Measurements from ENCODE around the gene ZNF3. TPM values are rescaled to one million over a fixed set of nuclear protein-coding genes. Genes with fewer than 3 reads are reported as not detected.

Gene ZNF3
- total RNA-seq, 1 donor from 2014 or later, result 39.6 TPM

GRCh38 chr7:100063376-100063775 lies 18.1 kb downstream of the ZNF3 start:
- no peak for ATAC-seq (ENCODE audit: low read depth)
- Mint-ChIP-seq H3K4me3 (no peak overlapping the region), H3K4me1 (peaks cover 5% of the 10 kb centered on the region), H3K36me3 (ENCODE audit: low read depth) (peaks cover 61% of the 10 kb centered on the region), H3K9me3 (no peaks in the 10 kb centered on the region), H3K27ac (no peak overlapping the region), H3K27me3 (no peaks in the 10 kb centered on the region)
- no peak for TF ChIP-seq CTCF (IDR thresholded peaks at IDR 0.05)
- DNase-seq, result no peak
- ChIA-PET POLR2A (no interaction called here), CTCF (no interaction called here)
- intact Hi-C loops (cut with micrococcal nuclease), result no loop called here

- ChIA-PET POLR2A (no interaction called here), CTCF (no interaction called here)
- no peak for TF ChIP-seq CTCF (IDR thresholded peaks at IDR 0.05)
- intact Hi-C loops (cut with micrococcal nuclease), result no loop called here
- peaks cover 62% of the 10 kb centered on the region for H3K36me3 Mint-ChIP-seq (ENCODE audit: low read depth)
- ATAC-seq (ENCODE audit: low read depth) (no peak), DNase-seq (no peak)
- no peaks in the 10 kb centered on the region for H3K27me3 Mint-ChIP-seq
- H3K4me3 Mint-ChIP-seq, result no peak overlapping the region
- H3K4me1 Mint-ChIP-seq, result peaks cover 7% of the 10 kb centered on the region
- no peak overlapping the region for H3K27ac Mint-ChIP-seq
- no peaks in the 10 kb centered on the region for H3K9me3 Mint-ChIP-seq
Measured at GRCh38 chr7:100061518-100062193, 19.9 kb downstream of the ZNF3 start.

- CTCF ChIA-PET, result interaction anchor here (0.6 to 0.9 kb wide), 3 partner anchors 9 to 337 kb away, joined by 3 to 5 read pairs (median 4); partner anchors contain the start of gene ZSCAN21
- Mint-ChIP-seq H3K27ac (no peak overlapping the region), H3K36me3 (ENCODE audit: low read depth) (peaks cover 48% of the 10 kb centered on the region), H3K4me1 (peaks cover 7% of the 10 kb centered on the region), H3K9me3 (no peaks in the 10 kb centered on the region), H3K27me3 (no peaks in the 10 kb centered on the region), H3K4me3 (no peak overlapping the region)
- POLR2A ChIA-PET, result interaction anchor here (0.6 to 0.8 kb wide), 2 partner anchors 12 to 23 kb away, joined by 3 read pairs; no protein-coding TSS in a partner anchor
- no peak for TF ChIP-seq CTCF (IDR thresholded peaks at IDR 0.05)
- ATAC-seq (ENCODE audit: low read depth), result peak; percentile 45
- no peak for DNase-seq
- intact Hi-C loops (cut with micrococcal nuclease), result no loop called here
Measured at GRCh38 chr7:100059251-100059739, 22.2 kb downstream of the ZNF3 start.

- no peak overlapping the region for H3K27ac Mint-ChIP-seq
- DNase-seq, result no peak
- H3K9me3 Mint-ChIP-seq, result no peaks in the 10 kb centered on the region
- peaks cover 40% of the 10 kb centered on the region for H3K36me3 Mint-ChIP-seq (ENCODE audit: low read depth)
- POLR2A ChIA-PET, result interaction anchor here (0.6 kb wide), 1 partner anchor 371 kb away, joined by 3 read pairs; no protein-coding TSS in a partner anchor
- CTCF ChIA-PET, result no interaction called here
- intact Hi-C loops (cut with micrococcal nuclease), result no loop called here
- TF ChIP-seq CTCF (IDR thresholded peaks at IDR 0.05), result no peak
- no peaks in the 10 kb centered on the region for H3K27me3 Mint-ChIP-seq
- no peak for ATAC-seq (ENCODE audit: low read depth)
- H3K4me3 Mint-ChIP-seq, result no peak overlapping the region
- peaks cover 7% of the 10 kb centered on the region for H3K4me1 Mint-ChIP-seq
Measured at GRCh38 chr7:100057006-100057405, 24.5 kb downstream of the ZNF3 start.

- peaks cover 18% of the 10 kb centered on the region for H3K36me3 Mint-ChIP-seq (ENCODE audit: low read depth)
- H3K9me3 Mint-ChIP-seq, result no peaks in the 10 kb centered on the region
- TF ChIP-seq CTCF (IDR thresholded peaks at IDR 0.05), result no peak
- H3K4me1 Mint-ChIP-seq, result peaks cover 15% of the 10 kb centered on the region
- intact Hi-C loops (cut with micrococcal nuclease), result loop anchor here (2.0 kb wide), 2 partner anchors 74 to 140 kb away; no protein-coding TSS in a partner anchor
- no peaks in the 10 kb centered on the region for H3K27me3 Mint-ChIP-seq
- no peak for DNase-seq
- no peak for ATAC-seq (ENCODE audit: low read depth)
- CTCF ChIA-PET, result interaction anchor here (1.0 to 1.3 kb wide), 3 partner anchors 17 to 140 kb away, joined by 3 to 6 read pairs (median 3); no protein-coding TSS in a partner anchor
- no peak overlapping the region for H3K27ac Mint-ChIP-seq
- no peak overlapping the region for H3K4me3 Mint-ChIP-seq
- POLR2A ChIA-PET, result interaction anchor here (0.6 to 0.7 kb wide), 3 partner anchors 18 to 495 kb away, joined by 3 to 8 read pairs (median 3); partner anchors contain the start of gene ZNF655
Measured at GRCh38 chr7:100053215-100053614, 28.3 kb downstream of the ZNF3 start.

Data from activated B cell treated with CpG ODN at 0.5 μM for 24 hours (primary cell).